AG09309 (cell line): ENCODE data around the gene DCDC2.

Source experiments
- DNase-seq: peaks from one replicate; pipeline ENCODE4 v3.0.0-alpha.2; 2010; ENCODE audit warnings: low read depth
- H3K4me3 ChIP-seq: 2 replicates; pipeline ENCODE4 v1.5.1; 2011; ENCODE audit warnings: mild to moderate bottlenecking, low read depth, low read length, moderate library complexity; ENCODE audit not compliant: control insufficient read depth
- CTCF ChIP-seq: IDR thresholded peaks from 2 replicates; pipeline ENCODE4 v1.5.1; 2011; ENCODE audit warnings: mild to moderate bottlenecking, low read depth, low read length, inconsistent platforms; ENCODE audit not compliant: insufficient read depth, control insufficient read depth; ENCODE audit errors: missing control alignments

DCDC2 gene

GRCh38 chr6:24139080-24139479 lies 218.8 kb downstream of the DCDC2 start:
- no peak for DNase-seq
- no peak for TF ChIP-seq CTCF

GRCh38 chr6:24131751-24132150 lies 226.1 kb downstream of the DCDC2 start:
- H3K4me3 ChIP-seq: no peak overlapping the region
- DNase-seq: no peak
- TF ChIP-seq CTCF: no peak

More at GRCh38 chr6:24139080-24139479, 218.8 kb downstream of the DCDC2 start:
- no peak overlapping the region for H3K4me3 ChIP-seq

GRCh38 chr6:24127316-24127715 lies 230.5 kb downstream of the DCDC2 start:
- H3K4me3 ChIP-seq: no peak overlapping the region

GRCh38 chr6:24126586-24127192 lies 231.2 kb downstream of the DCDC2 start:
- DNase-seq: no peak
- no peak overlapping the region for H3K4me3 ChIP-seq
- TF ChIP-seq CTCF: no peak

More at GRCh38 chr6:24127316-24127715, 230.5 kb downstream of the DCDC2 start:
- TF ChIP-seq CTCF: no peak
- no peak for DNase-seq

GRCh38 chr6:24125980-24126379 lies 231.9 kb downstream of the DCDC2 start, which contains the start of gene NRSN1:
Gene NRSN1 (plus strand): TSS chr6:24126215. CDS start chr6:24134328, 8,113 bp downstream.
- no peak within 1 kb of the TSS for H3K4me3 ChIP-seq
- TF ChIP-seq CTCF: no peak
- no peak for DNase-seq

GRCh38 chr6:24122139-24122538 lies 235.7 kb downstream of the DCDC2 start:
- TF ChIP-seq CTCF: no peak
- DNase-seq: no peak
- no peak overlapping the region for H3K4me3 ChIP-seq
